Caco-2 (cell line): Measurements from ENCODE around the gene STAMBP. TPM values are rescaled to one million over a fixed set of nuclear protein-coding genes. Genes with fewer than 3 reads are reported as not detected.

Experiments used
- BruUV-seq: library from RNA; stranded (reverse); fragments of 400-500 nt; replicated peaks from 2 replicates; lab custom pipeline; 2021; lab: Mats Ljungman, UMichigan
- CTCF ChIA-PET: fragments of 300-600 bp; sonication (Branson Sonifier 250); formaldehyde crosslinking; loops from one replicate; lab custom pipeline; 2022; ENCODE audit warnings: antibody characterized with exemption; lab: Charles Lee
- POLR2A ChIA-PET: fragments of 300-600 bp; sonication (Branson Sonifier 250); formaldehyde crosslinking; loops from one replicate; lab custom pipeline; 2022; ENCODE audit warnings: antibody characterized with exemption; lab: Charles Lee
- DNase-seq, 2 experiments: peaks; one replicate each; pipeline versions ENCODE4 v3.0.0 to v3.0.0-alpha.2; 2020 to 2022
- H3K27me3 ChIP-seq: replicated peaks from 2 replicates; pipeline ENCODE4 v1.6.0; 2011; ENCODE audit warnings: low read length; ENCODE audit not compliant: control insufficient read depth, insufficient read depth
- H3K36me3 ChIP-seq: 2 replicates; pipeline ENCODE4 v1.5.1; 2011; ENCODE audit warnings: low read length; ENCODE audit not compliant: control insufficient read depth, insufficient read depth
- H3K4me1 ChIP-seq: fragments of 250-450 bp; sonication (Bioruptor Pico); 2 replicates; pipeline ENCODE4 v1.5.1; 2020; ENCODE audit warnings: mild to moderate bottlenecking
- H3K4me3 ChIP-seq: 2 replicates; pipeline ENCODE4 v1.5.1; 2011; ENCODE audit warnings: low read depth, mild to moderate bottlenecking, control low read depth, low read length
- H3K9me3 ChIP-seq: fragments of 250-450 bp; sonication (Bioruptor Pico); 2 replicates; pipeline ENCODE4 v1.5.1; 2020; ENCODE audit warnings: mild to moderate bottlenecking, moderate library complexity
- H3K27ac Mint-ChIP-seq: one replicate; pipeline ENCODE4 v1.8.0; 2022; ENCODE audit warnings: mixed read lengths; ENCODE audit not compliant: unreplicated experiment
- H3K27me3 Mint-ChIP-seq: one replicate; pipeline ENCODE4 v1.8.0; 2022; ENCODE audit warnings: mixed read lengths; ENCODE audit not compliant: insufficient read depth, unreplicated experiment
- H3K36me3 Mint-ChIP-seq: one replicate; pipeline ENCODE4 v1.8.0; 2022; ENCODE audit warnings: mild to moderate bottlenecking, mixed read lengths; ENCODE audit not compliant: insufficient read depth, unreplicated experiment
- H3K4me1 Mint-ChIP-seq: one replicate; pipeline ENCODE4 v1.8.0; 2022; ENCODE audit warnings: low read depth, mixed read lengths; ENCODE audit not compliant: unreplicated experiment
- H3K4me3 Mint-ChIP-seq: one replicate; pipeline ENCODE4 v1.8.0; 2022; ENCODE audit warnings: mild to moderate bottlenecking, moderate library complexity, mixed read lengths; ENCODE audit not compliant: unreplicated experiment
- H3K9me3 Mint-ChIP-seq: one replicate; pipeline ENCODE4 v1.8.0; 2022; ENCODE audit warnings: mixed read lengths; ENCODE audit not compliant: unreplicated experiment
- intact Hi-C: fragments of 100-400 bp; cut with micrococcal nuclease; formaldehyde crosslinking; loops from one replicate; pipeline ENCODE4 v1.10.0; 2022; ENCODE audit not compliant: unreplicated experiment
- total RNA-seq: library from RNA; stranded (reverse); gene quantifications from 2 replicates; pipeline ENCODE4 v1.2.3, GENCODE V29; 2022
- TF ChIP-seq, protein P1 (sequence below), 2 experiments: fragments of 200-600 bp in 1 of 2; IDR thresholded peaks; 1 replicate in 1 of 2; 2 replicates in 1 of 2; pipeline versions ENCODE4 v1.5.1 to v1.8.0; 2011 to 2022; ENCODE audit warnings: antibody characterized with exemption in 1 of 2, control low read depth in 1 of 2, inconsistent platforms in 1 of 2, low read depth in 1 of 2, low read length in 1 of 2, mild to moderate bottlenecking in 1 of 2, moderate library complexity in 1 of 2; ENCODE audit not compliant: insufficient read depth in 1 of 2, severe bottlenecking in 1 of 2, unreplicated experiment in 1 of 2

The STAMBP gene
- total RNA-seq, 1 experiment from 2014 or later: 49.8 TPM

DNA sequence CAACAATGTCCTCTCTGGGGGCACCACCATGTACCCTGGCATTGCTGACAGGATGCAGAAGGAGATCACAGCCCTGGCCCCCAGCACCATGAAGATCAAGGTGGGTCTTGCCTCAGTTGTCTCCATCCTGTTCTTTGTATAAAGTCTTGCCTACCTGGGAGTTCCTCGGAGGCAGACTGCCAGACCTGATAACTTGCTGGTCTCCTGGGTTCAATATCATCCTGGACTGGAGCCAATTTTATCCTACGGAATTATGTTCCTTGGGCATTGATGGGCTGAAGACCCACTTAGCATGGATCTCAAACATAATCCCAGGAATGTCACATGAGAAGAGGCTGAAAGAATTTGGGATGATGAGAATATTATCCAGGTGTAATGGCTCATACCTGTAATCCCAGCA lies 87.9 kb downstream of the STAMBP start:
- TF ChIP-seq, protein P1, sequence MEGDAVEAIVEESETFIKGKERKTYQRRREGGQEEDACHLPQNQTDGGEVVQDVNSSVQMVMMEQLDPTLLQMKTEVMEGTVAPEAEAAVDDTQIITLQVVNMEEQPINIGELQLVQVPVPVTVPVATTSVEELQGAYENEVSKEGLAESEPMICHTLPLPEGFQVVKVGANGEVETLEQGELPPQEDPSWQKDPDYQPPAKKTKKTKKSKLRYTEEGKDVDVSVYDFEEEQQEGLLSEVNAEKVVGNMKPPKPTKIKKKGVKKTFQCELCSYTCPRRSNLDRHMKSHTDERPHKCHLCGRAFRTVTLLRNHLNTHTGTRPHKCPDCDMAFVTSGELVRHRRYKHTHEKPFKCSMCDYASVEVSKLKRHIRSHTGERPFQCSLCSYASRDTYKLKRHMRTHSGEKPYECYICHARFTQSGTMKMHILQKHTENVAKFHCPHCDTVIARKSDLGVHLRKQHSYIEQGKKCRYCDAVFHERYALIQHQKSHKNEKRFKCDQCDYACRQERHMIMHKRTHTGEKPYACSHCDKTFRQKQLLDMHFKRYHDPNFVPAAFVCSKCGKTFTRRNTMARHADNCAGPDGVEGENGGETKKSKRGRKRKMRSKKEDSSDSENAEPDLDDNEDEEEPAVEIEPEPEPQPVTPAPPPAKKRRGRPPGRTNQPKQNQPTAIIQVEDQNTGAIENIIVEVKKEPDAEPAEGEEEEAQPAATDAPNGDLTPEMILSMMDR (IDR thresholded peaks at IDR 0.05; ENCODE audit: insufficient read depth in 1 of 2, low read depth in 1 of 2, low read length in 1 of 2, severe bottlenecking in 1 of 2, unreplicated experiment in 1 of 2): no peak
- Histone ChIP-seq H3K4me1 (no peaks in the 10 kb centered on the region), H3K4me3 (no peak overlapping the region), H3K9me3 (no peaks in the 10 kb centered on the region), H3K36me3 (no peaks in the 10 kb centered on the region), H3K27me3 (no peaks in the 10 kb centered on the region)
- BruUV-seq: no TSS peak
- Mint-ChIP-seq H3K4me3 (no peak overlapping the region), H3K9me3 (no peaks in the 10 kb centered on the region), H3K27ac (no peak overlapping the region), H3K27me3 (no peaks in the 10 kb centered on the region), H3K36me3 (no peaks in the 10 kb centered on the region), H3K4me1 (no peaks in the 10 kb centered on the region)
- intact Hi-C loops: no loop called here
- DNase-seq: no peak
- POLR2A ChIA-PET: no interaction called here
- CTCF ChIA-PET: interaction anchor here (0.7 kb wide), 1 partner anchor 204 kb away, joined by 4 read pairs; no protein-coding TSS in a partner anchor

DNA sequence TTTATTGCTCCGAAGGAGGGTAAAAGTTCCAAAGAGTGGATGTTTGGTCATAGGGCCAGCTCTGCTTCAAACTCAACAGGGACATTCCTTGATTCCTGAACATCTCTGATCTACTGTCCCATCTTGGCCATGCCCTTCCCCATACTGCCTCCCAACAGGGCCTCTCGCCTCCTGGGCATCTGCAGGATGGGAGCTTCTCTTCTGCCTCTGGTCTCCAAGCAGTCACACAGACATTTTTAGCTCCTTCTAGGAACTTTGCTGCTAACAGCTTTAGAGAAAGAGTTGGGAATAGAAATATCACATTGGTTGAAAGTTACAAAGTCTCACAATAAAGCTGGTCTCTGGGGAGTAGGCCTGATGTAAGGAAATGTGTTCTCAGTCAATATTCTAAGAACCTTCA lies 88.5 kb downstream of the STAMBP start:
- Histone ChIP-seq H3K27me3 (no peaks in the 10 kb centered on the region), H3K9me3 (no peaks in the 10 kb centered on the region), H3K36me3 (no peaks in the 10 kb centered on the region), H3K4me3 (no peak overlapping the region), H3K4me1 (no peaks in the 10 kb centered on the region)
- Mint-ChIP-seq H3K9me3 (no peaks in the 10 kb centered on the region), H3K4me1 (no peaks in the 10 kb centered on the region), H3K27ac (no peak overlapping the region), H3K4me3 (no peak overlapping the region), H3K36me3 (no peaks in the 10 kb centered on the region), H3K27me3 (no peaks in the 10 kb centered on the region)
- CTCF ChIA-PET: interaction anchor here (0.7 kb wide), 1 partner anchor 203 kb away, joined by 4 read pairs; no protein-coding TSS in a partner anchor
- intact Hi-C loops: no loop called here
- DNase-seq: no peak
- POLR2A ChIA-PET: no interaction called here
- TF ChIP-seq, protein P1 (IDR thresholded peaks at IDR 0.05; ENCODE audit: insufficient read depth in 1 of 2, low read depth in 1 of 2, low read length in 1 of 2, severe bottlenecking in 1 of 2, unreplicated experiment in 1 of 2): no peak
- BruUV-seq: no TSS peak

DNA sequence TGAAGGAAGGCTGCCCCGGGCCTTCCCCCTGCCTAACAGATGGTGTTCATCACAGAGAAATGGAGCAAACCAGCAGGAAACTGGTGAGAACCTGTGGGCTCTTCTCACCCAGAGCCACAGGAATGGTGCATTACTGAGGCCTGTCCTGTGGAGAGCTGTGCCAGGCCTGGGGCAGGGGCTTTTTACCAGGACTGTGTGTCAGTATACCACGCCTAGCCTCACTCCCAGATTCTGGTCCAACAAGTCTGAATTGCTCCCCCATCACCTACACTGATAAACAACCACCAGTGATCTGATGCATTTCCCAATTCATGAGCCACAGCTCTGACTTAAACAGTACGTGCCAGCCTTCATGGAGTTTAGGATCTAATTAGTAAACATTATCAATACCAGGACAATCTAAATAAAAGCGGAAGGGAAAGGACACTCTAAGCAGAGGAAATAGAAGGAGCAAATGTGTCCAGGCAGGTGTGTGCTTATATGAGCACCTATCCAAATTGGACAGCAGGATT lies 89.0 kb downstream of the STAMBP start:
- H3K27ac Mint-ChIP-seq: no peak overlapping the region

More for the DNA sequence above, 89.0 kb downstream of the STAMBP start:
- intact Hi-C loops: no loop called here
- H3K4me3 Mint-ChIP-seq: no peak overlapping the region
- POLR2A ChIA-PET: no interaction called here
- Histone ChIP-seq H3K4me3 (no peak overlapping the region), H3K27me3 (no peaks in the 10 kb centered on the region), H3K9me3 (no peaks in the 10 kb centered on the region), H3K36me3 (no peaks in the 10 kb centered on the region), H3K4me1 (no peaks in the 10 kb centered on the region)
- no peaks in the 10 kb centered on the region for H3K36me3 Mint-ChIP-seq
- no peaks in the 10 kb centered on the region for H3K4me1 Mint-ChIP-seq
- TF ChIP-seq, protein P1 (IDR thresholded peaks at IDR 0.05; ENCODE audit: insufficient read depth in 1 of 2, low read depth in 1 of 2, low read length in 1 of 2, severe bottlenecking in 1 of 2, unreplicated experiment in 1 of 2): no peak
- H3K27me3 Mint-ChIP-seq: no peaks in the 10 kb centered on the region
- CTCF ChIA-PET: no interaction called here
- no TSS peak for BruUV-seq
- no peaks in the 10 kb centered on the region for H3K9me3 Mint-ChIP-seq
- DNase-seq: no peak
